Parathyroid adenoma (tissue), 2 donors: ENCODE data around the gene TRIM24.

Experiments
- H2AFZ ChIP-seq: fragments of 300-600 bp; sonication (generic); one replicate; pipeline ENCODE4 v1.7.0; 2017; ENCODE audit warnings: antibody characterized with exemption, mild to moderate bottlenecking
- H3K27ac ChIP-seq: fragments of 300-600 bp; sonication (generic); one replicate; pipeline ENCODE4 v1.7.0; 2017
- H3K27me3 ChIP-seq: fragments of 300-600 bp; sonication (generic); one replicate; pipeline ENCODE4 v1.7.0; 2017; ENCODE audit warnings: low read length; ENCODE audit not compliant: control insufficient read depth, insufficient read depth
- H3K36me3 ChIP-seq: fragments of 300-600 bp; sonication (generic); one replicate; pipeline ENCODE4 v1.7.0; 2017; ENCODE audit warnings: low read length; ENCODE audit not compliant: control insufficient read depth, insufficient read depth
- H3K4me1 ChIP-seq: fragments of 300-600 bp; sonication (generic); one replicate; pipeline ENCODE4 v1.7.0; 2017; ENCODE audit warnings: control low read depth
- H3K4me2 ChIP-seq: fragments of 300-600 bp; sonication (generic); one replicate; pipeline ENCODE4 v1.7.0; 2017; ENCODE audit warnings: low read length
- H3K4me3 ChIP-seq: fragments of 300-600 bp; sonication (generic); one replicate; pipeline ENCODE4 v1.7.0; 2017; ENCODE audit warnings: low read depth, low read length
- H3K79me2 ChIP-seq: fragments of 300-600 bp; sonication (generic); one replicate; pipeline ENCODE4 v1.7.0; 2017; ENCODE audit warnings: control low read depth
- H3K9ac ChIP-seq: fragments of 300-600 bp; sonication (generic); one replicate; pipeline ENCODE4 v1.7.0; 2017; ENCODE audit warnings: mild to moderate bottlenecking
- H3K9me3 ChIP-seq: fragments of 300-600 bp; sonication (generic); one replicate; pipeline ENCODE4 v1.7.0; 2017; ENCODE audit warnings: low read length; ENCODE audit not compliant: control insufficient read depth
- TF ChIP-seq, protein P1 (sequence below): fragments of 300-600 bp; sonication (generic); IDR thresholded peaks from one replicate; pipeline ENCODE4 v1.7.0; 2017; ENCODE audit warnings: antibody characterized with exemption, mild to moderate bottlenecking
- donor health status: primary hyperparathyroidism.

Gene TRIM24

DNA sequence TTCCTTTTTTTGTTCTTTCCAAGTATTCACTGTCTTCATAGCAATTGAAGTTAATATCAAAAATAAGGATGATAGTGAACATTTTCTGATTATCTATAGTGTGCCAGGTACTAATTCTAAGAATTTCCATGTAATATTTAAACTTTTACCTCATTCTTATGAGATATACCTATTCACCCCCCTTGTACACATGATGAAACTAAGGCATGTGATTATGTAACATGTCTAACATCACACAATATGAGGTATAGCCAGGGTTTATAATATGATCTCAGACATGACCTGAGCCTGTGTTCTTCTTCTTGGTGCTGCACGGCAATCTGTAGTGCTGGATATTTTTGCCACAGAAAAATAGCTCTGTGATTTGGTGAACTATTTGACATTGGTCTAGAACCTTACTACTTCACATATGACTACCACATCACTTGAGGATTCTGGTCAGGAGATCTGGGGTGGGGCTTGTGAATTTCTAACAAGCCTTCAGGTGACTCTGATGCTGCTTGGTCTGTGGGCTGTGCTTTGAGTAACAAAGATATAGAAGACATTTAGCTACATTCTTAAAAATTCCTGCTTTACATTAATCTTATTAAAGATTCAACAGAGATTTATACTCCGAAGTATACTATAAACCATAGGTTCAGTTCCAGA lies 79.1 kb downstream of the TRIM24 start:
- Histone ChIP-seq H3K27ac (no peak overlapping the region), H3K9ac (no peak overlapping the region), H3K4me3 (no peak overlapping the region), H3K79me2 (peaks cover 6% of the 10 kb centered on the region), H3K27me3 (no peaks in the 10 kb centered on the region), H2AFZ (no peak overlapping the region), H3K36me3 (no peaks in the 10 kb centered on the region), H3K4me1 (peaks cover 7% of the 10 kb centered on the region), H3K4me2 (no peak overlapping the region), H3K9me3 (no peaks in the 10 kb centered on the region)
- TF ChIP-seq, protein P1, sequence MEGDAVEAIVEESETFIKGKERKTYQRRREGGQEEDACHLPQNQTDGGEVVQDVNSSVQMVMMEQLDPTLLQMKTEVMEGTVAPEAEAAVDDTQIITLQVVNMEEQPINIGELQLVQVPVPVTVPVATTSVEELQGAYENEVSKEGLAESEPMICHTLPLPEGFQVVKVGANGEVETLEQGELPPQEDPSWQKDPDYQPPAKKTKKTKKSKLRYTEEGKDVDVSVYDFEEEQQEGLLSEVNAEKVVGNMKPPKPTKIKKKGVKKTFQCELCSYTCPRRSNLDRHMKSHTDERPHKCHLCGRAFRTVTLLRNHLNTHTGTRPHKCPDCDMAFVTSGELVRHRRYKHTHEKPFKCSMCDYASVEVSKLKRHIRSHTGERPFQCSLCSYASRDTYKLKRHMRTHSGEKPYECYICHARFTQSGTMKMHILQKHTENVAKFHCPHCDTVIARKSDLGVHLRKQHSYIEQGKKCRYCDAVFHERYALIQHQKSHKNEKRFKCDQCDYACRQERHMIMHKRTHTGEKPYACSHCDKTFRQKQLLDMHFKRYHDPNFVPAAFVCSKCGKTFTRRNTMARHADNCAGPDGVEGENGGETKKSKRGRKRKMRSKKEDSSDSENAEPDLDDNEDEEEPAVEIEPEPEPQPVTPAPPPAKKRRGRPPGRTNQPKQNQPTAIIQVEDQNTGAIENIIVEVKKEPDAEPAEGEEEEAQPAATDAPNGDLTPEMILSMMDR, result no peak

DNA sequence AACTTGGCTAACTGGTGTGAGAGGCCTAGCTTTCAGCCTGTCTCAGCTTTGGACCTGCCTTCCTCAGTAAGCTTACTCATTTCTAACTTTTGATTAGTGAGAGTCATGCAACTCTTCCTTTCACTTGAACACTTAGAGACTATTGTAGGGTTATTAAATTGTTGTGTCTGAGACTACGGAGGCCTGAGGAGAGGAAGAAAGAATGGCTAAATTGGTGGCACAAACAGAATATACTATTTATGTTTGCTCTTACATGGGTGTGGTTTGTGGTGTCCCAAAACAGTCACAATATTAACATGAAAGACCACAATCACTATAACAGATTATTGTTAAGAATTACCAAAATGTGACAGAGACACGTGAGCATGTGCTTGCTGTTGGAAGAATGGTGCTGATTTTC lies 82.1 kb downstream of the TRIM24 start:
- Histone ChIP-seq H3K4me3 (no peak overlapping the region), H3K4me1 (peaks cover 7% of the 10 kb centered on the region), H3K79me2 (peaks cover 2% of the 10 kb centered on the region), H2AFZ (no peak overlapping the region), H3K9ac (no peak overlapping the region), H3K27ac (no peak overlapping the region), H3K36me3 (no peaks in the 10 kb centered on the region), H3K4me2 (no peak overlapping the region), H3K9me3 (no peaks in the 10 kb centered on the region), H3K27me3 (no peaks in the 10 kb centered on the region)
- TF ChIP-seq, protein P1, result no peak

DNA sequence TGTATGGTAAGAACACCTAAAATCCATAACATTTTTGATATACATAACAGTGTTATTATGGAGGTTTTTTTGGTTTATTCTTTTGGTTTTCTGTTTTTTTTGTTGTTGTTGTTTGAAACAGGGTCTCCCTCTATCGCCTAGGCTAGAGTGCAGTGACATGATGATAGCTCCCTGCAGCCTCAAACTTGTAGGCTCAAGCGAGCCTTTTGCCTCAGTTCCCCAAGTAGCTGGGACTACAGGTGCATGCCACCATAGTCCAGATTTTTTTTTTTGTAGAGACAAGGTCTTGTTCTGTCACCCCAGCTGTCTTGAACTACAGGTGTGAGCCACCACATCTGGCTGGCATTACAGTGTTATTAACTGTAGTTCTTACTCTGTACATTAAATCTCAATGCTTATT lies 83.7 kb downstream of the TRIM24 start:
- H3K36me3 ChIP-seq, result no peaks in the 10 kb centered on the region
- H3K4me1 ChIP-seq, result no peaks in the 10 kb centered on the region
- H3K4me3 ChIP-seq, result no peak overlapping the region
- no peaks in the 10 kb centered on the region for H3K9me3 ChIP-seq
- H3K9ac ChIP-seq, result no peak overlapping the region
- no peak overlapping the region for H2AFZ ChIP-seq
- TF ChIP-seq, protein P1, result no peak
- no peak overlapping the region for H3K4me2 ChIP-seq
- peaks cover 2% of the 10 kb centered on the region for H3K79me2 ChIP-seq
- H3K27me3 ChIP-seq, result no peaks in the 10 kb centered on the region
- no peak overlapping the region for H3K27ac ChIP-seq

DNA sequence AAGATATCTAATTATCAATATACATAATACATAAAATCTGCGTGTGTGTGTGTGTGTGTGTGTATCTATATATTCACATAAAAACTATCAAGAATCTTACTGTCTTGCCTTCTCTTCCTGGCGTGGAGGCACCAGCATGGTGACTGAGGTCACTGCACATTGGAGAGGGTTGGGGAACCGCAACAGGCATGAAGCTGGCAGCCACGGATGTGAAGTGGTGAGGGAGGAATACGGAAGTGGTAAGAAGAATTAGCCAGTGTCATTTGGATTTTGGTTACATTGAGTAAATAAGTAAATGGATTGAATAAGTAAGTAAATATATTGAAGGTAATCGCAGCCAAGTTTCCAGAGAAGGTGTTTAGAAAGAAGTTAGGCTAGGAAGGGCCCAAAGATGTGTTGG lies 85.1 kb downstream of the TRIM24 start:
- Histone ChIP-seq H3K79me2 (peaks cover 2% of the 10 kb centered on the region), H2AFZ (no peak overlapping the region), H3K4me3 (no peak overlapping the region), H3K27ac (no peak overlapping the region), H3K9me3 (no peaks in the 10 kb centered on the region), H3K4me2 (no peak overlapping the region), H3K9ac (no peak overlapping the region), H3K27me3 (no peaks in the 10 kb centered on the region), H3K4me1 (no peaks in the 10 kb centered on the region), H3K36me3 (no peaks in the 10 kb centered on the region)
- TF ChIP-seq, protein P1, result no peak

DNA sequence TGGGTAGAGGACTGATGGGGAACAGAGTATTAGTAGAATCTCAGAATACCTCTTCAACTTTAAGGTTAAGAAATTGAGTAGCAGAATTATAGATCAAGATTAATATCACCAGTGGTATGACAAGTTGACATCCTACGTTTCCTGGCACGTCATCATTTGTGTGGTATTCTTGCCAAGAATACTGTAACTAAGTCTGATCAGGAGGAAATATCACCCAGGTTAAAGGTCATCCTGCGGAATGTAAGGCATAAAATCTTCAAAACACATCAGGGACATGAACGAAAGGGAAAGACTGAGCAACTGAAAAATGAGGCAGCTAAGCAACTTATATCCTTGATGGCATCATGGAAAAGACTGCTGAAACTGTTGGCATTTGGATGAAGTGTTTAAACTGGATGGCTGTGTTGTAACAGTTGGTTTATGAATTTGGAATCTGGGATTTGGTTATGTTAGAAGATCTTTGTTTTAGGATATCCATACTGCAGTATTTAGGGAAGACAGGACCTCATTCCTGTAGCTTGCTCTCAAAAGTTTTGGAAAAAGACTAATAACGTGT lies 86.1 kb downstream of the TRIM24 start:
- no peaks in the 10 kb centered on the region for H3K27me3 ChIP-seq
- H3K79me2 ChIP-seq, result peaks cover 2% of the 10 kb centered on the region
- no peaks in the 10 kb centered on the region for H3K4me1 ChIP-seq
- H2AFZ ChIP-seq, result no peak overlapping the region
- H3K36me3 ChIP-seq, result no peaks in the 10 kb centered on the region
- no peak overlapping the region for H3K4me3 ChIP-seq
- no peaks in the 10 kb centered on the region for H3K9me3 ChIP-seq
- no peak overlapping the region for H3K9ac ChIP-seq
- TF ChIP-seq, protein P1, result no peak
- H3K4me2 ChIP-seq, result no peak overlapping the region
- H3K27ac ChIP-seq, result no peak overlapping the region
